Measurements from ENCODE around the gene HERC2.

GRCh38 chr15:28101983-28102441, 220.0 kb downstream of the HERC2 start:
- TF ChIP-seq YY1 (IDR thresholded peaks at IDR 0.05; ENCODE audit: insufficient read depth, insufficient read length) (no peak), SUZ12 (IDR thresholded peaks at IDR 0.05; ENCODE audit: extremely low read depth, insufficient read depth, insufficient read length) (no peak)
